DND-41 (cell line): Measurements from ENCODE around the gene SERPINB4.

ENCODE experiments used
- CTCF ChIP-seq: IDR thresholded peaks from 2 replicates; pipeline ENCODE4 v1.5.1; 2012; ENCODE audit warnings: borderline replicate concordance, low read length, moderate library complexity, mild to moderate bottlenecking; ENCODE audit not compliant: poor library complexity, severe bottlenecking; ENCODE audit errors: extremely low read depth
- EZH2 ChIP-seq: IDR thresholded peaks from 3 replicates; pipeline ENCODE4 v1.6.1; 2012; ENCODE audit warnings: borderline replicate concordance, low read depth, mild to moderate bottlenecking, moderate library complexity, low read length, inconsistent platforms; ENCODE audit not compliant: severe bottlenecking

- TF ChIP-seq CTCF (no peak), EZH2 (no peak)
These were observed 40.7 kb downstream of the SERPINB4 start for GRCh38 chr18:63603355-63603754.
